Measurements from ENCODE around the gene ADAMTS8. TPM values are rescaled to one million over a fixed set of nuclear protein-coding genes. Genes with fewer than 3 reads are reported as not detected.

Gene ADAMTS8
- total RNA-seq, 1 donor from 2014 or later, result not detected

GRCh38 chr11:130437848-130438247, 9.4 kb upstream of the ADAMTS8 start:
- TF ChIP-seq, protein P1, sequence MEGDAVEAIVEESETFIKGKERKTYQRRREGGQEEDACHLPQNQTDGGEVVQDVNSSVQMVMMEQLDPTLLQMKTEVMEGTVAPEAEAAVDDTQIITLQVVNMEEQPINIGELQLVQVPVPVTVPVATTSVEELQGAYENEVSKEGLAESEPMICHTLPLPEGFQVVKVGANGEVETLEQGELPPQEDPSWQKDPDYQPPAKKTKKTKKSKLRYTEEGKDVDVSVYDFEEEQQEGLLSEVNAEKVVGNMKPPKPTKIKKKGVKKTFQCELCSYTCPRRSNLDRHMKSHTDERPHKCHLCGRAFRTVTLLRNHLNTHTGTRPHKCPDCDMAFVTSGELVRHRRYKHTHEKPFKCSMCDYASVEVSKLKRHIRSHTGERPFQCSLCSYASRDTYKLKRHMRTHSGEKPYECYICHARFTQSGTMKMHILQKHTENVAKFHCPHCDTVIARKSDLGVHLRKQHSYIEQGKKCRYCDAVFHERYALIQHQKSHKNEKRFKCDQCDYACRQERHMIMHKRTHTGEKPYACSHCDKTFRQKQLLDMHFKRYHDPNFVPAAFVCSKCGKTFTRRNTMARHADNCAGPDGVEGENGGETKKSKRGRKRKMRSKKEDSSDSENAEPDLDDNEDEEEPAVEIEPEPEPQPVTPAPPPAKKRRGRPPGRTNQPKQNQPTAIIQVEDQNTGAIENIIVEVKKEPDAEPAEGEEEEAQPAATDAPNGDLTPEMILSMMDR (IDR thresholded peaks at IDR 0.05; ENCODE audit: insufficient read depth, low read length, poor library complexity, severe bottlenecking), result no peak
- no peaks in the 10 kb centered on the region for H3K36me3 ChIP-seq (ENCODE audit: control insufficient read depth, insufficient read depth, low read length)
- H3K4me3 ChIP-seq (ENCODE audit: low read depth, low read length), result no peak overlapping the region
- DNase-seq (ENCODE audit: low read depth), result no peak
- no peaks in the 10 kb centered on the region for H3K27me3 ChIP-seq (ENCODE audit: control insufficient read depth, insufficient read depth, low read length)

GRCh38 chr11:130436171-130436570, 7.8 kb upstream of the ADAMTS8 start:
- H3K27me3 ChIP-seq (ENCODE audit: control insufficient read depth, insufficient read depth, low read length), result no peaks in the 10 kb centered on the region
- DNase-seq (ENCODE audit: low read depth), result no peak
- no peak overlapping the region for H3K4me3 ChIP-seq (ENCODE audit: low read depth, low read length)
- TF ChIP-seq, protein P1 (IDR thresholded peaks at IDR 0.05; ENCODE audit: insufficient read depth, low read length, poor library complexity, severe bottlenecking), result no peak
- no peaks in the 10 kb centered on the region for H3K36me3 ChIP-seq (ENCODE audit: control insufficient read depth, insufficient read depth, low read length)

GRCh38 chr11:130435671-130436070, 7.3 kb upstream of the ADAMTS8 start:
- Histone ChIP-seq H3K27me3 (ENCODE audit: control insufficient read depth, insufficient read depth, low read length) (peaks cover 2% of the 10 kb centered on the region), H3K36me3 (ENCODE audit: control insufficient read depth, insufficient read depth, low read length) (no peaks in the 10 kb centered on the region), H3K4me3 (ENCODE audit: low read depth, low read length) (no peak overlapping the region)
- DNase-seq (ENCODE audit: low read depth), result no peak
- TF ChIP-seq, protein P1 (IDR thresholded peaks at IDR 0.05; ENCODE audit: insufficient read depth, low read length, poor library complexity, severe bottlenecking), result no peak

DNA sequence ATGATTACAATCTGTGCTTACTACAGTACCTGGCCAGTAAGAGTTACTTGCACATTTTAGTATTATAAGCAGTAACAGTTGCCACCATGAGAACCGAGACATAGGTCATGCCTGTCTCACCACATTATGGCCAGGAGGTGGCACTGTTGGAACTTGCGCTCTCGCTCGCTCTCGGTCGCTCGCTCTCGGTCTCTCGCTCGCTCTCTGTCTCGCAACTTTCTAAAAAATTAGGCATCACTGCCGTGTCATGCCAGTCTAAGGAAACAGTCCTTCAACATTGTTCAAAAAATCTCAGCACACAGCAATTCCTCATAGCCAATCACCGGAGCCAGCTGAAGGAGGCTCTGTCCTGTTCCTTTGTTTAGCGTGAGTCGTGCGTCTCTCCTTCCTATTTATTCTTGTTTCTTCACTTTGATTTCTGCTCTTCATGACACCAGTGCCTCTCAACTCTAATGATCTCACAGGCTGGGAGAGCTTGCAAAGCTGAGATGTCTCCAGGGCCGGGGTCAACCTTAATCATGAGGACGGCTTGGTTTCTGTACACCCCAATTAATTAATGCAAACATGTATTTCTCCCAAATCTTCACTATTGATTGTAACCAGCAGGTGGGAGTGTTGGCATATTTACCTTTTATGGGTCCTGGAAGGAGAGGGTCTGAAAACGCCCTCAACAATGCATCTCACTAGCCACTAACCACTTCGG, 6.3 kb upstream of the ADAMTS8 start:
- H3K36me3 ChIP-seq (ENCODE audit: control insufficient read depth, insufficient read depth, low read length), result no peaks in the 10 kb centered on the region
- no peak for DNase-seq (ENCODE audit: low read depth)
- H3K27me3 ChIP-seq (ENCODE audit: control insufficient read depth, insufficient read depth, low read length), result peaks cover 11% of the 10 kb centered on the region
- TF ChIP-seq, protein P1 (IDR thresholded peaks at IDR 0.05; ENCODE audit: insufficient read depth, low read length, poor library complexity, severe bottlenecking), result peak; percentile 78
- H3K4me3 ChIP-seq (ENCODE audit: low read depth, low read length), result peak overlapping the region; percentile 54

DNA sequence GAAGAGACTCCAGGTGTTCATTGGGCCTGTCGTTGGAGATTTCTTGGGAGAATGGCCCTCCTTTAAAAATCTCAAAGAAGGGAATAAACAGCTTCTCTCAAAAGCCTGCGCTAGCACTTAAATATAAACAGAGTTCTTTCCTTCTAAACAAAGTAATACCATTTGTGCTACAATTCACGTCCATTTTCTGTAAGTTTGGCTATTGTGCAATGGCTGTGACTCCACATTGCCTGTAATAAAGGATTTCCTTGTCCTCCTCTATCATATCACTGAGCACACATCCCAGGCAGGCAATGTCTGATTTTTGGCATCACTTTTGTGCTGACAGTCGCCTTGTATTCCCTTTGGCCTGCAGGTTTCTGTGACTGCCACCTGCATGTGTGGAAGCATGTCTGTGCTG, 4.9 kb upstream of the ADAMTS8 start:
- H3K36me3 ChIP-seq (ENCODE audit: control insufficient read depth, insufficient read depth, low read length), result no peaks in the 10 kb centered on the region
- no peak for DNase-seq (ENCODE audit: low read depth)
- H3K4me3 ChIP-seq (ENCODE audit: low read depth, low read length), result no peak overlapping the region
- H3K27me3 ChIP-seq (ENCODE audit: control insufficient read depth, insufficient read depth, low read length), result peaks cover 25% of the 10 kb centered on the region
- TF ChIP-seq, protein P1 (IDR thresholded peaks at IDR 0.05; ENCODE audit: insufficient read depth, low read length, poor library complexity, severe bottlenecking), result no peak

GRCh38 chr11:130431801-130432200, 3.4 kb upstream of the ADAMTS8 start:
- no peak for DNase-seq (ENCODE audit: low read depth)
- TF ChIP-seq, protein P1 (IDR thresholded peaks at IDR 0.05; ENCODE audit: insufficient read depth, low read length, poor library complexity, severe bottlenecking), result no peak
- Histone ChIP-seq H3K36me3 (ENCODE audit: control insufficient read depth, insufficient read depth, low read length) (no peaks in the 10 kb centered on the region), H3K27me3 (ENCODE audit: control insufficient read depth, insufficient read depth, low read length) (peaks cover 37% of the 10 kb centered on the region), H3K4me3 (ENCODE audit: low read depth, low read length) (no peak overlapping the region)

All from kidney epithelial cell (primary cell).